Measurements from ENCODE around the gene LSM7.

Gene LSM7

DNA sequence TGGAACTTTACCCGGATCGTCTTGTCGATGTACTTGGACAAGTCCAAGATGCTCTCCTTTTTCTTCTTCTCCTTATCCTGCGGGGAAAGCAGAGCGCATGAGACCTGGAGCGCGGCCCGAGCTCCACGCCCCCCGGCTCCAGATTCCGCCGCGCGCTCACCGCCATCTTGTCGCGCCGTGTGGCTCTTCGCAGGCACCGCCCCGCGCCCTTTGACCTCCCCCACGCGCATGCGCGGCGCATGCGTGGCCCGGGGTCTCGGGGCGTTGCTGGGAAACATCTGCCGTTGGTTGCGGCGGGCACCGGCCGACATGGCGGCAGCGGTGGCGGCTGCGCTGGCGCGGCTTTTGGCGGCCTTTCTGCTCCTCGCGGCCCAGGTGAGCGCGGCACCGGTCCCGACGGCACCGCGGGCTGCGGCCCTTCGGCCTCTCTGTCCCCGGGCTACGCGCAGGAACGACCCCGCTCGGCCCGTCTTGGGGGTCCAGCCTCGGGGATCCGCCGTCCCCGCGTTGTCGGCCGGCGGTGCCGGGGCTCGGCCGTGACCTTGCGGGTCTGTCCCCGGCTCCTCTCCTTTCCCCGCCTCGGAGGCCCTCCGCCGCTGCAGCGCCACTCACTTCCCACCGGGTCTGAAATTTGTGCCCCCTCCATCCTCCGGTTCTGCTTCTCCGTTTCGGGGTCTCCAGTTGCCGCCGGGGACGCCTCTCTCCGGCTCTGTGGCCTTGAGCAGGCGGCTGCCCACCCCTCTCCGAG is at the start of gene LSM7, which contains the start of gene SPPL2B:
TSS of gene LSM7 (minus strand) at position 186 of the 748 bp plus-strand sequence. CDS start at position 166, 20 bp downstream.
TSS of gene SPPL2B (plus strand) at position 284 of the 748 bp plus-strand sequence. CDS start at position 310, 26 bp downstream.
- DNase-seq (ENCODE audit: low read depth): peak; percentile 92

DNA sequence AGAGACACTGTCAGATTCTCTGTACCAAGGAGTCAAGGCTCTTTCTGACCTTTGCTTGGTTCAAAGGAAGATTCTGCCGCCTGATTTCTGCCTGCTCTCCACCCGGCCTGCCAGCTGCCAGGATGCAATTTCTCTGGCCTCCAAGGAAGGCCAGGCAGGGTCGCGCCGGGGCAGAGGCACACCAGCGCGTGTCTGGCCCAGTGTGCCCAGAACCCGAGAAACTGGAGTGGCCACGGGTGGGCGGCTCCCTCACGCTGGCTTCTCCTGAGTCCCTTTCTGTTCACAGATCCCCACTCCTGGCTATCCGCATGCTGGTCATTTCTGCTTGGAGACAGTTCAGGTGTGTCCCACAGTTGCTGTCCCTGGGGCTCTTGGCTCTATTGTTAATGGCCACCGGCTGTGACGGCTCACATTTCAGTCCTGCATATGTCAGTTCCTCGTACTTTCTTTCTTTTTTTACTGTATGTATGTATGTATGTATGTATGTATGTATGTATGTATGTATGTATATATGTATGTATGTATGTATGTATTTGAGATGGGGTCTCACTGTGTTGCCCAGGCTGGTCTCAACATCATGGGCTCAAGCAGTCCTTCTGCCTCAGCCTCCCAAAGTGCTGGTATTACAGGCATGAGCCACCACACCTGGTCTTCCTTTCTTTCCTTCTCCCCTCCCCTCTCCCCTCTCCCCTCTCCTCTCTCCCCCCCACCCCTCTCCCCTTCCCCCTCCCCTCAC is 48.6 kb upstream of the LSM7 start:
- no peak for DNase-seq (ENCODE audit: low read depth)

DNA sequence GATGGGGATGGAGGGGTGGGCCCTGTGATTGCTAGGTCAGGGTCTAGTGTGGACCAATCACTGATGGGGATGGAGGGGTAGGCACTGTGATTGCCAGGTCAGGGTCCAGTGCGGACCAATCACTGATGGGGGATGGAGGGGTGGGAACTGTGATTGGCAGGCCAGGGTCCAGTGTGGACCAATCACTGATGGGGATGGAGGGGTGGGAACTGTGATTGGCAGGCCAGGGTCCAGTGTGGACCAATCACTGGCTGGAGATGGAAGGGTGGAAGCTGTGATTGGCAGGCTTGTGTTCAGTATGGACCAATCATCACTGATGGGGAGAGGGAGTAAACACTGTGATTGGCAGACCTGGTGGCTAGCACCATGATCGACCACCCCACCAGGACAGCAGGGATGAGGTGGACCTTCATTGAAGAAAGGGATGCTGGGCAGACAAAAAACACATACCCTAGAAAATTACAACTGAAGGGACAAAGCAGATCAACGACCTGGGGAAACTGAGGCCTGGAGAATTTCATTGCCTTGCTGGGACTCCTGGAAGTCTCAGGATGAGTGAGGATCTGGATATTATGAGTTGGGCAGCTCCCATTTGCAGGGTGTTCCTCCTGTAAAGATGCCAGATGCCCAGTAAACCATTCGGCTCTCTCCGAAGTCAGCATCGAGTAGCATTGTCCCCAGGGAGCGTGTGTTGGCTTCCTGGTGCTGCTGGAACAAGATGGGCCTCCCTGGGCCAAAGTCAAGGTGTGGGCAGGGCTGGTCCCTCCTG is 47.2 kb upstream of the LSM7 start:
- no peak for DNase-seq (ENCODE audit: low read depth)

DNA sequence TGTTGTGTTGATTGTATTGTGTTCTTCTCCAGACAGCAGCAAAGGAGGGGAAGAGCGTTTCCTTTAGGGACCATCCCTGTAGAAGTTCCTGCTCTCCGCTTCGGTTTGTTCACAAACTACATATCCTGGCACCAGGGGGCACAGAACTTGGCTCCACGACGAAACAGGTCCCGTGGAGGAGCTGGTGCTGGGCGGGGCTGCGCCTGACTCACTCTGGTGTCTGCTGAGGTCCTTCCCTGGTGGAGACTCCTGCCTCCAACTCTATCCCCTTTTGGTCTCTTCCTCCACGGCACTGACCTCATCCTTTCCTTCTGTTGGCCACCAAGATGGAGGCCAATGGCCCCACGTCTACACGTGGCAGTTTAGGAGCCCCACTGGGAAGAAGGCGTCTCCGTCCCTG is 46.4 kb upstream of the LSM7 start:
- DNase-seq (ENCODE audit: low read depth): no peak

DNA sequence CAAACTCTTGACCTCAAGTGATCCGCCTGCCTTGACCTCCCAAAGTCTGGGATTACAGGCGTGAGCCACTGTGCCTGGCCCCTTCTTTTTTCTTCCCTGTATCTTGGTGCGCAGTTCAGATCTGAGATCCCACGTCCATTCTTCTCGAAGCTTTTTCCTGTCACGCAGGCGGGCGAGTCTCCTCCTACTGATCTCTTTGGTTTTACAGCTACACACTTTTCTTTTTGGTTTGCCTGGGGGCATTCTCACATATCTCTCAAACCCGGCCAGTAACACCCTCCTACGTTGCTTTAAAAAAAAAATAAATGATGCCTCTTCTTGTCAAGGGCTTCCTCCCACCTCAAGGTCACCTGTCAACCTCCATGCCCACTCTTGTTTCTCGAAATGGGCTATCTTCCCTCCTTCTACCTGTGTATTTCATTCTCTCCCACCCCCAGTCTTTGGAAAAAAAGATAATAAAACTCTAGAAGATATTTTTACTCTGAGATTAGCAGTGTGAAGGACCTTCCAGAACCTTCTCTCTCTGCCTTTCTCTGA is 43.8 kb upstream of the LSM7 start:
- no peak for DNase-seq (ENCODE audit: low read depth)

DNA sequence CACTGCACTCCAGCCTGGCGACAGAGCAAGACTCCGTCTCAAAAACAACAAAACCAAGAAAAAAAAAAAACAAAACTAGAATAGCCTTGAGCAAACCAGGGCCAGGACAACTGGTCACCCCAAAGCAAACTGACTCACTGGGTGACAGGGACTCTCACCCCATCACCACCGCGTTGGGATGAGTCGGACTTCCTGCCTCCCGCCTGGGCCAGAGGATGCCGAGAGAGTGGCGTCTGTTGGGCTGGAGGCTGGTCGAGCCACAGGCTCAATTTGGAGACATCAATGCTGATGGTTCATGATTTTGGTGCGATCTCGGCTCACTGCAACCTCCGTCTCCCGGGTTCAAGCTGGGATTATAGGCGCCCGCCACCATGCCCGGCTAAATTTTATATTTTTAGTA is 43.3 kb upstream of the LSM7 start:
- DNase-seq (ENCODE audit: low read depth): no peak

DNA sequence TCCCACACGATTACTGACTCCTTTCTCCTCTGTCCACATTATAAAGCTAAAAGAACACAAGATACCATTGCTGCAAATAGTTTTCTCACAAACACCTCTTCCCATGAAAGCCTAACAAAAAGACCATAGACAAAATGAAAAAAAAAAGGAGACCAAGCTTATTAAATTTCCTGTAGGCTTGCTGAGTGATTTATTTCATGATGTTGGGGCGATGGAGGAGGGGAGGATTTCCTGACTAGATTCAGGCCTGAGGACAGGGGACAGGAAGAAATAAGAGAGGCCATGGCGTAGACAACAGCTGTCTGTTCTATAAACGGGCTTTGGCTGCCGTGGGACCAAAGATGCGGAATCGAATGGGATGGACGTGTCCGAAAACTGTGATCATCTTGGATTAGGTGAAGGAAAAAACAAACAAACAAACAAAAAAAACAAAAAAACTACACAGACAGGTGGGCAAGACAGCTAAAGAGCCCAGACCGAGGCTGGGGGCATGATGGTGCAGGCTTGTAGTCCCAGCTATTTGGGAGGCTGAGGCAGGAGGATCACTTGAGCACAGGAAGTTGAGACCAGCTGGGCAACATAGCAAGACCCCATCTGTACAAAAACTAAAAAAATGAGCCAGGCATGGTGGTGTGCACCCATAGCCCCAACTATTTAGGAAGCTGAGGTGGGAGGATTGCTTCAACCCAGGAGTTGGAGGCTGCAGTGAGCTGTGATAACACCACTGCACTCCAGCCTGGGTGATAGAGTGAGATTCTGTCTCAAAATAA is 37.0 kb upstream of the LSM7 start:
- DNase-seq (ENCODE audit: low read depth): no peak

DNA sequence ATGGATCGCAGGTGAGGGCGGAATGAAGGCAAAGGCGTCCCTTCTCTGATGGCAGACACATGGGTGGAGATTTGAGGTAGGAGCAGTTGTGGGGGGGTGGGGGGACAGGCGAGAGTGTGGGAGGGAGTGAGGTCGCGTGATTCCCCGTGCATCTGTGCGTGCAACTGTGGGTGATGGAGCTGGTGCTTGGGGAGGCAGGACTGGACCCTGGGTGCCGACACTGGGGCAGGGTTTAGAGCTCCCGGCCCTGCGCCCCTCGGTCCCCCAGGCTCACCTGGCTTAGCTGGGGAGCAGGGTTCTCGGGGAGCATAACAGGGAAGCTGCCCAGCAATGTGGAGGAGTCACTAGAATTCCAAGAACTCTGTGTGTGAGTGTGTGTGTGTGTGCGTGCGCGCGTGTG is 35.0 kb upstream of the LSM7 start:
- no peak for DNase-seq (ENCODE audit: low read depth)

DNA sequence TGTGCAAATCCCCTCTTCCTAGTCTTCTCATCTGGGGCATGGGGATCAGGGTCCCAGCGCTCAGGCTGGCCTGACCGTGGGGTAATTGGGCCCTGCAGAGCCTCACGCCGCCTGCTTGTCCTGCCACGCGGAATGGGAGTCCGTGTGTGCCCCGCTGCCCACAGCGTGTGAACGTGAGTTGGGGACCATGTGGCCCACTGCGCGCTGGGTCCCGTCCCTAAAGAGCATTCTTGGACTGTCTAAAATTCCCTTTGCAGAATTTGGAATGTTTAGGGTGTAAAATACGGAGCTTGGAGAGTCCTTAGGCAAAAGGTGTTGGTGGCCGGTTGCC is 34.5 kb upstream of the LSM7 start:
- no peak for DNase-seq (ENCODE audit: low read depth)

DNA sequence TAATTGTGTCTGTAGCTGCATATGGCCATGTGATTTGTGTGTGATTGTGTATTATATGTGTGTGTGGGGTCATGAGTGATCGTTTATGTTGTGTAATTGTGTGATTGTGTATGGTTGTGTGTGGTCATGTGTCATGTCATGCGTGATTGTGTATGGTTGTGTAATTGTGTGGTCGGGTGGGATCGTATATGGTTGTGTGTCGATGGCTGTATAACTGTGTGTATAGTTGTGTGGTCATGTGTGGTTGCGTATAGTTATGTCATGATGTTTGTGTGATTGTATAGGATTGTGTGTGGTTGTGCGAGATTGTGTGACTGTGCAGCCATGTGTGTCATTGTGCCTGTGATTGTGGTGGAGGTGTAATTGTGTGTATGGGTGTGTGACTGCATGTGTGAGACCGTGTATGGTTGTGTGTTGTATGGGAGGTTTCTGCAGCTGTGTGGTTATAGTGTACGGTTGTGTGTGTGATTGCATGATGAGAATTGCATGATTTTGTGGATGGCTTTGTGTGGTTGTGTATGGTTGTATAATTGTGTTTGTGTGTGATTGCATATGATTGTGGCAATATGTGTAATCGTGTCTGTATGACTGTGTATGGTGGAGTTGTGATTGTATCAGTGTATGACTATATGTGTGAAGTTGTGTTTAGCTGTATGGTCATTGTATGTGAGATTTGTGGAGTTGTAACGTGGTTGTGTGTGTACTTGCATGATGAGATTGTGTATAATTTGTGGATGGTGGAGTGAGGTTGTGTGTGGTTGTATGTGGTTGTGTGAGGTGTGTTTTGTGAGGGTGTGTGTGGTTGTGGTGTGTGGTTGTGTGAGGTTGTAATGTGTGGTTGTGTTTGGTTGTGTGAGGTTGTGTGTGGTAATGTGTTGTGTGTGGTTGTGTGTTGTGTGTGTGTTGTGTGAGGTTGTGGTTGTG is 33.9 kb upstream of the LSM7 start:
- DNase-seq (ENCODE audit: low read depth): no peak

DNA sequence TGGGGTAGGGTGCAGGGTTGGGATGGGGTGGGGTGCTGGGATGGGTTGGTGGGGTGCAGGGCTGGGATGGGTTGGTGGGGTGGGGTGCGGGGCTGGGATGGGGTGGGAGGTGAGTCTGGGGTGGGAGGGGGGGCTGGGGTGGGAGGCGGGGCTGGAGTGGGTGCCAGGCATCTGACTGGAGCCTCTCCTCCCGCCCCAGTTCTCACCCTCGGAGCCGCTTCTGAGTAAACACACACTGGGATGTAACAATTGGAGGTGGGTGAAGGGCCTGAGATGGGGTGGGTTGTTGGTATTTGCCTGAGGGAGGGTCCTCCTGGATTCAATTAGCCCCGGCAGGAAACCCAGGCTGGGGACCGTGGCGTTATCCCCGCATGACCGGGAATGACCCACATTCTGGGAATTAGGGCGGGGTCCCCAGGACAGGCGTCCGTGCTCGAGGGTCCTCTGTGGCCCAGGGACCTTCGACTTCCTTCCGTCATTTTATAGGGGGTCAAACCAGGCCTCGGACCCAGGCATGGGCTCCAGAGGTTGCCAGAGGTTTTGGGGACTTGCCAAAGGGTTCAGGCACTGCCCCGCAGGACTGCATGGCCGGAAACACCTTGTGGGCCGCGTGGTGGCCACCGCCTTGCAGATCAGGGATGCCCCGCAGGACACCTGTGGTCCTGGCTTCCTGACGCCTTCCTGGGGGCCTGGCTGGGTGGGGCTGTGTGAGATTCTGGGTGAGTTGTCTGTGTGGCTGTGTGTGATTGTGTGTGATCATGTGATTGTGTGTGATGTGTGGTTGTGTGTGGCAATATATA is 33.1 kb upstream of the LSM7 start:
- DNase-seq (ENCODE audit: low read depth): no peak

DNA sequence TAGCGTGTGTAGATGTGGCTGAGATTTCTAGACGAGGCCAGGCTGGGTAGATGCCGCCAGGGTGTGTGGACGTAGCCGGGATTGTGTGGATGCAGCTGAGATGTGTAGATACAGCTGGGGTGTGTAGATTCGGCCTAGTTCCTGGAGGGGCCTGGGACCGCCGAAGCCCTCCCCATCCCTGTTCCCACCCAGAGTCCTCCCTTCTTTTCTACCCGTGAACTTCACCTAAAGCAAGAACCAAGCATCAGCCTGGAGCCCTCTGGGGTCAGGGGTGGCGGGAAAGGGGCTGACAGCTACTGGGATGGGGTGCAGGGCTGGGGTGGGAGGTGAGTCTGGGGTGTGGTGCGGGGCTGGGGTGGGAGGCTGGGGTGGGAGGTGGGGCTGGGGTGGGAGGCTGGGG is 32.4 kb upstream of the LSM7 start:
- DNase-seq (ENCODE audit: low read depth): no peak

DNA sequence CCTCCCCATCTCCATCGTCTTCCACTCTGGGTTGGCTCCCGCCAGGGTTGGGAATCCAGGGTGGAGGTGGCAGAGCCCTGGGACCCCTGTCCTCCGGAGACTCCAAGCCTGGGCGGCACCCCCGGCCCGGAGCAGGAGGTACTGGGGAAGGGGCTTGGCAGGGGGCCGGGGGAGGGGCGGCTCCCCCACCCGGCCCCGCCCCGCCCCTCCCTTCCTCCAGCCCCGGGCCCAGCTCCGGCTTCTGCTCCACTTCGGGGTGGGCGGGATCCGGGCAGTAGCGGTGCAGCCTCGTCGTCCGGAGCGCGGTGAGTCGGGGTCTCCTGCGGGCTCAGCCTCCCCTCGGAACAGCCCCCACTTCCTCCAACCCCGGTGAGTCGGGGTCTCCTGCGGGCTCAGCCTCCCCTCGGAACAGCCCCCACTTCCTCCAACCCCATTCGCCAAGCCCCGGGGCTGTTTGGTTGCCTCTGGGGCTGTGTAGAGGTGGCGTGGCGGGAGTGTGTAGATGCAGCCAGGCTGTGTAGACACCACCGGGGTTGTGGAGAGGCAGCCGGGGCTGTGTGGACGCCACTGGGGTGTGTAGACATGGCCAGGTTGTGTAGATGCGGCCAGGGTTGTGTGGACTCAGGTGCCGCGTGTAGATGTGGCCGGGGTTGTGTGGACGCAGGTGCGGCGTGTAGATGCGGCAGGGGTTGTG is 31.8 kb upstream of the LSM7 start, which contains the start of gene TMPRSS9:
TSS of gene TMPRSS9 (plus strand) at position 274 of the 694 bp plus-strand sequence. CDS start 29,521 bp downstream, outside the sequence.
- no peak for DNase-seq (ENCODE audit: low read depth)

DNA sequence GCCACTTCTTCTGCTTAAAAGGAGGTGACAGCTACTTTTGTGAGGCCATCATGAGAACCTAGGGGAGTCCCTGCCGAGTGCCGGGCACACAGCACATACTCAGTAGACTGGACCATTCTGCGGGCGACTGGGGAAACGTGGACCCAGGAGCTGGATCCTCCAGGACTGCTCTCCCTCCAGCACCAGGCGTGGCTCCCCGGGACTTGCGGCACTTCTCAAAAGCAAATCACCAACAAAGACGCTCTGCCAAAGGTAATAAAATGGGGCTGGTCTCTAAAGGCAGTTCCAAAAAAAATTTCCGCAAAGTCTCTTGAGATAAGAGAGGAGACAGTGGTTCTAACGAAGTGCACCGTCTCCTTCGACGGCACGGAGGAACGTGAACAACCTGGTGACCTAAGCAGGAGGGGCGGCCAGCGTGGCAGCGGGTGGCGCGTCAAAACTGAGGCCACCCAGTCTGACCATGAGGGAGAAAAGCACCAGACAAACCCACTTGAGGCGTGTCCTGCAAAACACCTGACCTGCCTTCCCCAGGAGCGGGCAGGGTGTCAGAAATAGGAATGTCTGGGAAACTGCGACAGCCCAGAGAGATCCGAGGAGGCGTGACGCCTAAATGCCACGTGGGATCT is 30.3 kb upstream of the LSM7 start:
- DNase-seq (ENCODE audit: low read depth): no peak

DNA sequence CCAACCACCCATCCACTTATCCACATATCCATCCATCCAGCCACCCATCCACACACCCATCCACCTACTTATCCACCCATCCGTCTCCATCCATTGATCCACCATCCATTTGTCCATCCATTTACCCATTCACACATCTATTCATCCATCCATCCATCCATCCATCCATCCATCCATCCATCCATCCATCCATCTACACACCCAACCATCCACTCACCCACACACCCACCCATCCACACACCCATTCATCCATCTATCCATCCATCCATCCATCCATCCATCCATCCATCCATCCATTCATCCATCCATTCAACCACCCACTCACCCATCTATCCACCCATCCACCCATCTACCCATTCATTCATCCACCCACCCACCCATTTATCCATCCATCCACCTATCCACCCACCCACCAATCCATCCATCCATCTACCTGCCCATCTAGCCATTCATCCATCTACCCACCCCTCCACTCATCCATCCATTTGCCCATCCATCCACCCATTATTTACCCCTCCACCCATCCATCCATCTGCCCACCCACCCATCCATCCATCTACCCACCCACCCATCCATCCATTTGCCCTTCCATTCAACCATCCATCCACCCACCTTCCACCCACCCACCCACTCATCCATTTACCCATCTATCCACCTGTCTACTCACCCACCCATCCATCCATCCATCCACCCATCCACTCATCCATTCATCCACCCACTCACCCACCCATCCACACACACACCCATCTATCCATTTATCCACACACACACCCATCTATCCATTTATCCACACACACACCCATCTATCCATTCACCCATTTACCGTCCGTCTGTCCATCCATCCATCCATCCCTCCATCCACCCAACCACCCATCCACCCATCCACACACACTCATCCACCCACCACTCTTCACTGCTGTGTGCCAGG is 29.2 kb upstream of the LSM7 start:
- DNase-seq (ENCODE audit: low read depth): no peak

DNA sequence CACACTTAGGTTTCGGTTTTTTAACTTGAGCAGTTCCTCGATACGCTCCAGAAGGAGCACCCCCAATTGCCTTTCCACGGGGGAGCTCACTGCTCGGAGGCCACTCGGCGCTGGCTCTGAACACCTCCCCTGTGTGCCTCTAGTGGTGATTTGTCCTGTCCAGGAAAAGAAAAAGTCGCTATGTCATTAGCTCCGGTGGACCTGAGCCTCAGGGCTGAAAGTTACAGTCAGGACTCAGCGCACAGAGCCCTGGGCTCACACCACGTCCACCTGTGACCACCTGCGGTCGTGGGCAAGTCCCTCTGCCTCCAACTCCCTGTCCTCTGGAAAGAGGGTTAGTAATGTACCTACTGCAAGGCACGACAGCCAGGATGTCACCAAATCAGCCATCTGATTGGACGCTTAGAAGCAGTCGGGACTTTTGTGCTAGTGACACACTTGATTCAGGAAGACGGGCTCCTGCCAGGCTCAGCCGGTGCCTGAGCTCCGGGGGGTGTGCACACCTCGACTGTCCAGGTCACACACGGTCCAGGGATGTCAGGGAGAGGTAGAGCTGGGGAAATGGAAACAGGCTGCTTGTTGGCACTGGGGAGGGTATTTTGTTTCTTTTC is 27.8 kb upstream of the LSM7 start:
- DNase-seq (ENCODE audit: low read depth): no peak

Data from stimulated activated CD8-positive, alpha-beta memory T cell treated with anti-CD3 and anti-CD28 coated beads, Interleukin-15, amount 100 ng/mL, for 24 hours (primary cell).